ENCODE results near the gene C1RL.

- TF ChIP-seq CTCF (conservative IDR thresholded peaks at IDR 0.05; ENCODE audit: low read depth, low read length) (no peak), EZH2 (IDR thresholded peaks at IDR 0.05; ENCODE audit: borderline replicate concordance, low read depth, low read length, poor library complexity, severe bottlenecking) (no peak)
Observed at GRCh38 chr12:7096979-7097378, 12.0 kb downstream of the C1RL start.

All from A673 (cell line).